Amniotic stem cell (primary cell): ENCODE results near the gene OR2V2.

ENCODE experiments used
- DNase-seq: peaks from one replicate; lab custom pipeline; 2025; lab: John Stamatoyannopoulos, UW

Gene OR2V2

GRCh38 chr5:181207214-181207959, 60.0 kb downstream of the OR2V2 start:
- DNase-seq = no peak

- no peak for DNase-seq
These were observed 60.5 kb downstream of the OR2V2 start for GRCh38 chr5:181207960-181208253.
